ENCODE results near the gene ID3. TPM values are rescaled to one million over a fixed set of nuclear protein-coding genes. Genes with fewer than 3 reads are reported as not detected.

Gene ID3
- total and polyA plus RNA-seq, 4 donors = 349 to 603 (median 379) TPM

DNA sequence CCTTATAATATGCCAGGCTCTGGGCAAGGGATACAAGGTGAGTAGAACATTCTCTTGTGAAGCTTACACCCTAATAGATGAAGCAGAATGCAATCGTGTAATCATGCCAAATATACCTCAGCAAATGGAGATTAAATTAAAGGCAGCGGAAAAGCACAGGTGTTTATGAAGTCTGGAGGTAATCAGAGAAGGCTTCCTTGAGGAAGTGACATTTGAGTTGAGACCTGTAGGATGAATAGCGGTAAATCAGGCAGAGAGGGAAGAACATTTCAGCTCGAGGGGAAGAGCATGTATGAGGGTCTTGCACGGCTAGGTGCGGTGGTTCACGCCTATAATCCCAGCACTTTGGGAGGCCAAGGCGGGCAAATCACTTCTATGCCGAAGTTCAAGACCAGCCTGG is 41.7 kb downstream of the ID3 start:
- no peak overlapping the region for H3K27ac ChIP-seq (ENCODE audit: low read depth in 1 of 2, low read length in 2 of 2)
- no peaks in the 10 kb centered on the region for H3K4me1 ChIP-seq (ENCODE audit: control insufficient read depth in 1 of 2, insufficient read depth in 2 of 2, low read length in 2 of 2)
- ATAC-seq (ENCODE audit: low FRiP score) (no peak), DNase-seq (no peak)
- WGBS, 2 donors = 94 to 95% methylated on average over 9 of the region's 9 CpGs
- intact Hi-C loops (cut with DNase I) = no loop called here
- no peak overlapping the region for H3K4me3 ChIP-seq (ENCODE audit: low read length in 2 of 2)
- H3K27me3 ChIP-seq (ENCODE audit: control insufficient read depth in 1 of 2, insufficient read depth in 2 of 2, low read length in 1 of 2) = no peaks in the 10 kb centered on the region
- no peaks in the 10 kb centered on the region for H3K36me3 ChIP-seq (ENCODE audit: control insufficient read depth in 1 of 2, insufficient read depth in 2 of 2, low read length in 1 of 2)
- no peaks in the 10 kb centered on the region for H3K9me3 ChIP-seq (ENCODE audit: control insufficient read depth, low read length)

DNA sequence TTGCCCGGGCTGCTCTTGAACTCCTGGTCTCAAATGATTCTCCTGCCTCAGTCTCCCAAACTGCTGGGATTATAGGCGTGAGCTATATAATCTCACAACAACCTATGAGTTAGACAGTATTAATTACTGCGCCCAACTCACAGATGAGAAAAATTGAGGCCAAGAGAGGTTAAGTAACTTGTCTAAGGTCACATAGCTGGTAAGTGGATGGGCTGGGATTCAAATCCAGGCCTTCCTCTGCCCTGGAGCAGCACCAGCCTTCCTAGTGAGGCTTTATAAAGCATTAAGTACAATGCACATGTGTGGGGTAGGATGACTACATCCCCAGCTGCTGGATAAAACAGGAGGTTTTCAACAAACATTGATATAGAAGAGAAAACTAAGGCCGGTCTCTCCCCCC is 43.4 kb downstream of the ID3 start:
- 97 to 98% methylated on average over 4 of the region's 4 CpGs for WGBS, 2 donors
- Histone ChIP-seq H3K9me3 (ENCODE audit: control insufficient read depth, low read length) (no peaks in the 10 kb centered on the region), H3K36me3 (ENCODE audit: control insufficient read depth in 1 of 2, insufficient read depth in 2 of 2, low read length in 1 of 2) (no peaks in the 10 kb centered on the region), H3K4me3 (ENCODE audit: low read length in 2 of 2) (no peak overlapping the region), H3K27me3 (ENCODE audit: control insufficient read depth in 1 of 2, insufficient read depth in 2 of 2, low read length in 1 of 2) (no peaks in the 10 kb centered on the region), H3K27ac (ENCODE audit: low read depth in 1 of 2, low read length in 2 of 2) (no peak overlapping the region), H3K4me1 (ENCODE audit: control insufficient read depth in 1 of 2, insufficient read depth in 2 of 2, low read length in 2 of 2) (no peaks in the 10 kb centered on the region)
- intact Hi-C loops (cut with DNase I) = no loop called here
- DNase-seq = no peak
- no peak for ATAC-seq (ENCODE audit: low FRiP score)

DNA sequence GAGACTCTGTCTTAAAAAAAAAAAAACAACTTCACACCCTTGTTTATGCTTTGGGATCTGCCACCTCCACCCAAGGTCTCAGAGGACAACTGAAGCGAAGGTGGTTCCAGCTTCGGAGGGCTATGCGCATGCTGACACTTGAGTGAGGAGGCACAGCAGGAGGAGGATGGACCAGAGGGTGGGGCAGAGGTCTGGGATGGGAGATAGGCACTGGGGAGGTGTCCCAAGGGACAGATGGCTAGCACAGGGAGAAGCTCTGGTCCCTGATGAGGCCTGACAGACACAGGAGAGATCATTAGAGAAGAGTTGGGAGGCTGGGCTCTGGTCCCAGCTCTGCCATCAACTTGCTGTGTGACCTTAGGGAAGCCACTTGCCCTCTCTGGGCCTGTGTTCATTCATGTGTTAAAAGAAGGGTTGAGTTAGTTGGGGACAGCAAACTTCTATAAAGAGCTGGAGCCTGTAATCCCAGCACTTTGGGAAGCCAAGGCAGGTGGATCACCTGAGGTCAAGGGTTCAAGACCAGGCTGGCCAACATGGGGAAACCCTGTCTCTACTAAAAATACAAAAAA is 45.1 kb downstream of the ID3 start:
- DNase-seq (no peak), ATAC-seq (ENCODE audit: low FRiP score) (no peak)
- no peak overlapping the region for H3K4me3 ChIP-seq (ENCODE audit: low read length in 2 of 2)
- H3K36me3 ChIP-seq (ENCODE audit: control insufficient read depth in 1 of 2, insufficient read depth in 2 of 2, low read length in 1 of 2) = no peaks in the 10 kb centered on the region
- WGBS, 2 donors = 95 to 98% methylated on average over 3 of the region's 3 CpGs
- intact Hi-C loops (cut with DNase I) = no loop called here
- H3K9me3 ChIP-seq (ENCODE audit: control insufficient read depth, low read length) = no peaks in the 10 kb centered on the region
- H3K27ac ChIP-seq (ENCODE audit: low read depth in 1 of 2, low read length in 2 of 2) = no peak overlapping the region
- H3K4me1 ChIP-seq (ENCODE audit: control insufficient read depth in 1 of 2, insufficient read depth in 2 of 2, low read length in 2 of 2) = no peaks in the 10 kb centered on the region
- H3K27me3 ChIP-seq (ENCODE audit: control insufficient read depth in 1 of 2, insufficient read depth in 2 of 2, low read length in 1 of 2) = no peaks in the 10 kb centered on the region

DNA sequence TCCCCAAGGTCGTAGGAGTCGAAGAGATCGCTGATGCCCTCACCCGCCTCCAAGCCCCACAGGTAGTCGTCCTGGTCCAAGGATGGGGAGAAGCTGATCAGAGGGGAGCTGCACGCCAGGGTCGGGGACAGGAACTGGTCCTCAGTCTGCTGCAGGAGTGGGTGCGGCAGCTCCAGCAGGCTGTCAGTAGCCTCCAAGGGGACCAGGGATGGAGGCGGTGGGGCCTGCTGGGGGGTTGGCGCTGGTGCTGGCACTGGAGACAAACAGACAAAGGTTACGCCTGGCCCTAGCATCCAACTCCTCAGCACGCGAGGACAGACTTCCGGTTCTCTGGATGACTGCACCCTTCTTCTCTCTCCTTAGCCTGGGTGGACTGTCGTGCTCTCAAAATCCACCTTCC is 49.4 kb downstream of the ID3 start:
- intact Hi-C loops (cut with DNase I) = no loop called here
- no peaks in the 10 kb centered on the region for H3K27me3 ChIP-seq (ENCODE audit: control insufficient read depth in 1 of 2, insufficient read depth in 2 of 2, low read length in 1 of 2)
- H3K4me3 ChIP-seq (ENCODE audit: low read length in 2 of 2) = no peak overlapping the region
- H3K27ac ChIP-seq (ENCODE audit: low read depth in 1 of 2, low read length in 2 of 2) = no peak overlapping the region
- ATAC-seq (ENCODE audit: low FRiP score) (no peak), DNase-seq (no peak)
- no peaks in the 10 kb centered on the region for H3K4me1 ChIP-seq (ENCODE audit: control insufficient read depth in 1 of 2, insufficient read depth in 2 of 2, low read length in 2 of 2)
- no peaks in the 10 kb centered on the region for H3K36me3 ChIP-seq (ENCODE audit: control insufficient read depth in 1 of 2, insufficient read depth in 2 of 2, low read length in 1 of 2)
- H3K9me3 ChIP-seq (ENCODE audit: control insufficient read depth, low read length) = no peaks in the 10 kb centered on the region
- 95 to 96% methylated on average over 15 of the region's 15 CpGs for WGBS, 2 donors

Other genes with a start within 250 kb of the ID3 start
- gene HNRNPR, start 215.2 kb downstream of the ID3 start, total RNA-seq = 100 to 1,000 TPM; 113 to 120 TPM
- 10 to 100 TPM; 56.6 to 69.1 TPM for gene HNRNPR, start 215.2 kb downstream of the ID3 start, polyA plus RNA-seq
- 10 to 100 TPM; 12.5 to 35.4 TPM for gene ZNF436, start 189.7 kb downstream of the ID3 start, total RNA-seq
- gene ZNF436, start 189.7 kb downstream of the ID3 start, polyA plus RNA-seq = 1 to 10 TPM; 3.6 to 5.1 TPM
- gene TCEA3, start 134.8 kb downstream of the ID3 start, total RNA-seq = 10 to 100 TPM; 25.7 to 51.3 TPM
- gene TCEA3, start 134.8 kb downstream of the ID3 start, polyA plus RNA-seq = 10 to 100 TPM; 31.2 to 37.3 TPM
- gene ASAP3, start 75.3 kb downstream of the ID3 start, total RNA-seq = 10 to 100 TPM; 26.1 to 93.9 TPM
- 10 to 100 TPM in 1 of 2 donors, 1 to 10 TPM in 1; 7.0 to 16.1 TPM for gene ASAP3, start 75.3 kb downstream of the ID3 start, polyA plus RNA-seq
- under 1 TPM; 0.42 to 0.96 TPM for gene E2F2, start 28.3 kb downstream of the ID3 start, total RNA-seq
- under 1 TPM in 1 of 2 donors, not detected in 1; 0.50 TPM for gene E2F2, start 28.3 kb downstream of the ID3 start, polyA plus RNA-seq
- gene RPL11, start 132.3 kb upstream of the ID3 start, total RNA-seq = 100 to 1,000 TPM; 707 to 819 TPM
- gene RPL11, start 132.3 kb upstream of the ID3 start, polyA plus RNA-seq = 1,000 to 10,000 TPM; 2,209 to 3,782 TPM
- 10 to 100 TPM; 30.3 to 31.0 TPM for gene ELOA, start 184.0 kb upstream of the ID3 start, total RNA-seq
- 10 to 100 TPM; 11.8 to 14.0 TPM for gene ELOA, start 184.0 kb upstream of the ID3 start, polyA plus RNA-seq
- 10 to 100 TPM; 34.9 to 39.8 TPM for gene PITHD1, start 218.9 kb upstream of the ID3 start, total RNA-seq
- gene PITHD1, start 218.9 kb upstream of the ID3 start, polyA plus RNA-seq = 10 to 100 TPM; 33.9 to 40.3 TPM
- 10 to 100 TPM; 30.0 to 31.2 TPM for gene LYPLA2, start 231.6 kb upstream of the ID3 start, total RNA-seq
- gene LYPLA2, start 231.6 kb upstream of the ID3 start, polyA plus RNA-seq = 10 to 100 TPM; 17.3 to 32.5 TPM
- 10 to 100 TPM; 13.6 to 18.5 TPM for gene GALE, start 241.3 kb upstream of the ID3 start, total RNA-seq
- 10 to 100 TPM in 1 of 2 donors, 1 to 10 TPM in 1; 9.9 to 23.2 TPM for gene GALE, start 241.3 kb upstream of the ID3 start, polyA plus RNA-seq

Data from aorta (tissue), 5 donors.